GM21786 (cell line): ENCODE measurements around the gene VAMP2.

ENCODE experiments used
- ATAC-seq: cut with Tn5 transposase; IDR thresholded peaks from one replicate; pipeline ENCODE4 v1.9.1; 2021; ENCODE audit not compliant: unreplicated experiment

The VAMP2 gene

DNA sequence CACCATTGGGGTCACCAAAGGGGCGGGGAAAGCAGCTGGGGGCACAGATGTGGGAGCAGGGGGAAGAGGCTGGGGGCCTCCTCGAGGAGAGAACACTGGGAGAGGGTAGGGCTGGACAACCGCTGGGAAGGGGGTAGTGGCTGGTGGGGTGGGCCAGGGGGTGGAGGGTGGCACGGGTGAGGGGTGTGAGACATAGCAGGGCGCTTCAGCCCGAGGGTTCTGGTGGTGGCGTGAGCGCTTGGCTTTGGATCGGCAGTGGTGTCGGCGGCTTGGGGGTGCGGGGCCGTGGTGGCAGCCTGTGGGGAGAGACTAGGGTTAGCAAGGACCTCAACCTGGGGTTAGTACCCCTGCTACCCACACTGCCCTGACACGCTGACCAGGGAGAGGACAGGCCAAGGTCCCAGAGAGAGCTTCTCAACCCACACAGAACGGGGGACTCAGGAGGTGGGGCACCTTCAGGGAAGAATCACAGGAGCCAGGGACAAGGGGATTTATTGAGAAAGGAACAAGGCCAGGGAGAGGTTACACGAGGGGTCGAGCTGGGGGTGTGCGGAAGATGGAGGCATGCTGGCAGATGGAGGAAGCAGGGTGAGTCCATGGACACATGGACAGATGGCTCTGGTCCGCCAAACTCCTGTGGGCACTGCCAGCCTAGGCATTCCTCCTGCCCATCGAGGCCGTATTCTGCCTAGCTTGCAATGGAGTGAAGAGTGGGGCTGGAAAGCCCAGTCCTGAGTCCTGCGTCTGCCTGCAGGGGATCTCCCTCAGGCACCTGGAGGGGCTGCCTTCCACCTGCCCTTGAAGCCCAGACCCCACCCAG, 19.0 kb downstream of the VAMP2 start:
- no peak for ATAC-seq

DNA sequence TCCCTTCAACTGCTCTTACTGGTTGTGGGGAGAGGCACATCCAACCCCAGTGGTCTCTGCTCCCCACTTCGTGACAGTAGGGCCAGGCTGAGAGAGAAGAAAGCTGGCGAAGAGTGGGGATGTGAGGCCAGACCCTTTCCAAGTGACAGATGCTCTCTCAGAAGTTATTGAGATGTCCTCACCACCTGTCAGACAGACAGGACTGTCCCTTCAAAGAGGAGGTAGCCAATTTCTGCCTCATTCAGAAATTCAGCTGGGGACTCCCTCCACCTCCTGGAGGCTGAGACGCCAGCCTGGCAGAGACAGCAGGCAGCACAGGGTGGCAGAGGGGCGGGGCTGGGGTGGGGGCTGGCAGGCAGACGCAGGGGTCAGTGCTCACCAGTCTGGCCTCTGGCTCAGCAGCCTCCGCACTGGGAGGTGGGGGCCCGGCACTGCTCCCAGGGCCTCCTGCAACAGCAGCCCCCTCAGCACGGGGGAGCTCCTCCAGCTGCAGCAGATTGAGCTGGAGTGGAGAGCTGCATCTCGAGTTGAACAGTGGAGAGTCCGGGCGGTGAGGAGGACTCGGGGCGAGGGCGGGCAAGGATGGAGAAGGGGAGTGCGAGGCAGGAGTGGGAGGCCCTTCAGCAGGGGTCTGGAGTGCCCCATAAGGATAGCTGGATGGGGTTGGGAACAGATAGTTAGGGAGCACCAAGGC, 19.7 kb downstream of the VAMP2 start:
- ATAC-seq, result no peak

DNA sequence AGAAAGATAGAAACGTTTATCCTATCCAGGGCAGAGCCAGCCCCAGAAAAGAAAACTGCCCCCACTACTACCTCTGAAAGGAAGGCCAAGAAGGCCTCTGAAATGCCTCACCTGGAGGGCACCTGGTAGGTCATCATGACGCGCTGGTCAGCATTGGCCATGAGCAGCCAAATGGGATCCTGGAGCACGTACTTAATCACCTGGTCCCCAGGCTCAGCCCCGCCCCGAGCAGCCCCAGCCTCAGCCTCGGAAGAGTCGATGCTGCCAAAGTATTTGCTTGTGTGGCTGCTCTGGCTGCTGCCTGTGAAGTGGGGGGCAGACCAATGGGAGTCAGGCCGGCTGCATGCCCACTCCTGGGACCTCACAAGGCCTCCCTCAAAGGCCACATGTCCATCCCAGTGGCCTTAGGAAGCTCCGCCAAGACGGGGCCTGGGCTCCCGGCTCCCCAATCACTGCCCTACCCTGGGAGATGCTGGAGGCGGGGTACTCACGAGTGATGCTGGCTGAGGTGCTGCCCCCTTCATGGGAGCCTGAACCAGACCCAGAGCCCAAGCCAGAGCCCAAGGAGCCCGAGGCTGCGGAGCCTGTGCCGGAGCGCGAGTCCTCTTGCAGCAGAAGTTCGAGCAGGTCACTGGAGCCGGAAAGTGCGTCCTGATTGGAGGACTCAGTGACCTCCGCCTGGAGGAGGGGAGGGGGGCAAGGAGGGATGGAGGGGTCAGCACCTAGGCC, 20.4 kb downstream of the VAMP2 start:
- no peak for ATAC-seq

DNA sequence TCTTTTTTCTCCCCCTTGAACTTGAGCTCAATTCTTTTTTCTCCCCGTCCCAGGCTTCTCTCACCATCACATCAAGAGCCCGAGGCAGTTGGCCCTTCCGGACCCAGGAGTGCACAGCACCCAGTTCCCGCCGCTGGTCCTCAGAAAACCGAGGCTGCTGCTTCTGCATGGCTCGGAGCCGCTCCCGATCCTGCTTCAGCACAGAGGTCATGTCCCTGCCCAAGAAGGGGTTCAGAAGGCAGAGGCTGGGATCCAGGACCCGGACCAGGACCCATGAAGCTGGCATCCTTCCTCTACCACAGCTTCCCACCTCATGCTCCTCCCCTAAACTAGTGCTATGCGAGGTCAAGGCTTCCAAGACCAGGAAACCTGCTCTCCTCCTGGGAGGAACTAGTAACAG, 21.0 kb downstream of the VAMP2 start:
- no peak for ATAC-seq

DNA sequence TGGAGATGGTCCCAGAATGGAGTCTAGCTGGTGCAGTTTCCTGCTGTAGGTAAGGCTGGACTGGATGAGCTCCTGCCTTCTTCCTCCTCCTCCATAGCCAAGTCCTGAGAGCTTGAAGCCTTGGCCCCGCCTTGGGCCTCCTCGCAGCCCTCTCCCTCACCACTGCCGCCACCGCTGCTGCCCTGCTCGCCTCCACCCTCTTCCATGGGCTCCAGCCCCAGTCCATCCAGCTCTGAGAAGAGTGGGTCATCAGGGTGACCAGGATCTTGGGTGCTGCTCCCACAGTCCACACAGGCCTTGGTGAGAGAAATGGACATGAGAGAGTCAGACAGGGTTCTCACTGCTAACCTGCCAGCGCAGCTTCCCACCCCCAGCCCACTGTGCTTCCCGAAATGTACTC, 21.7 kb downstream of the VAMP2 start:
- no peak for ATAC-seq

DNA sequence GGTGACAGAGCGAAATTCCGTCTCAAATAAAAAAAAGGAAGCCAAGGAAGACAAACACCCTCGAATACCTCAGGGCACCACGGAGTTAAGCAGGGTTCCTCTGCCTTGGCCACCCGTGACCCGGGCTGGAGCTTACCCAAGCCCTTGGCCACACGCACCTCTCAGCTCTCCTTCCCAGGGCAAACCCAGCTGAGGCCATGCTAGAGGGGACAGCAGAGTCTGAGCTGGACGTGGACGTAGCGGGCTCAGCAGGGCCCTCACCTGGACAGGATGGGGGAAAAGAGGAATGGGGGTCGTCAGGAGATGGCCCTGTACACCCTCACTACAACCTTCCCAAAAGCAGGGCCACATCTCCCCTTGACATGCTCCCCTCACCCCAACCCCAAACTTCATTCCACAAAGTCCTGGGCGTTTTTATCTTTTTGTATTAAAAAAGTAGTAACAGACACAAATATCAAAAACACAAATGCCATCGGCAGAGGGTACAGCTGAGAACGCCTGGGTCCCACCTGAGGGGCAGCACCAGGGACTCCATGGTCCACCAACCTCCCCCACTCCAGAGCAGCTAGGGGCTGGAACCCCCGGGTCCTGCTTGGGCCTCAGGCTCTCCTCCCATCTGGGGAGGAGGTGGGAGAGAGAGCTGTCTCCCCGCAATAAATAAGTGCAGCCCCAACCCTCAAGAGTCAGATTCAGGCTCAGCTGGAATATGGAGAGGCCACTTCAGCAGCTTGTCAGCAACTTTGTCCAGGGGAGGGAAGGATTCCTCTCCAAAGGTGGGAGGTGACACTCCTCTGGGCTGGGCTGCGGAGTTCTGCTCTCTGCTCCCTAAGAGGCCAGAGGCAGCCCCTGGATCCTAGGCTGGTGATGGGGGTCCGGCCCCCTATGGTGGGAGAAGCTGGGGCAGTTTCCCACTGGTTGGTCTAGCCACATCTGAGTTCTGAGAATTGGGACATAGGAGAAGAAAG, 22.4 kb downstream of the VAMP2 start:
- ATAC-seq, result no peak

DNA sequence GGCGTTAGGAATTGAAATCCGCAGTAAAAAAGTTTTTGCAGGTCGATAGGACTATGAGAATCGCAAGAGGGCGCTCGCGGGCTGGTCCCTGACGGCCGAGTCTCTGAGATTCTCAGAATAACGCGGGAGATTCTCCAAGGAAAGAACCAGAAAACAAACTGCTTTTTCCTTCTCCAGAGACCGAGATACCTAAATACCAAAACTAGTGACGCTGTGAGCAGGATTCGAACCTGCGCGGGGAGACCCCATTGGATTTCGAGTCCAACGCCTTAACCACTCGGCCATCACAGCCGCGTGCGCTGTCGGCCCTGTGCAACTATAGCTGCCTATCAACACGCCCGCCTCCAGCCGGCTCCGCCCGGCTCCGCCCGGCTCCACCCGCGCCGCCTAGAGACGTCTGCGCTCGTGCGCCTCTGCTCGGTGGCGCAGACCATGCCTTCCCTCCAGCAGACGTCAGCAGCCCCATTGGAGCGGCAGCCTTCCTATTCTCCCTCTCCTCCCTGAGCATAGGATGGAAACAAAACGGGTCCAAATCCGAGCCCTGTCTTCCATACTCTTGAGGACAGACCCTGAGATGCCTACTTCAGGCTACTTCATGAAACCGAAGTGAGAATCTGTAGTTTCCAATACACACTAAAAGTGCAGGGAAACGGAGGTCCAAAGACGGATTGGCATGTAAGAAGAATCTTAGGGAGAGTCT, 23.9 kb downstream of the VAMP2 start:
- ATAC-seq, result peak; percentile 86

DNA sequence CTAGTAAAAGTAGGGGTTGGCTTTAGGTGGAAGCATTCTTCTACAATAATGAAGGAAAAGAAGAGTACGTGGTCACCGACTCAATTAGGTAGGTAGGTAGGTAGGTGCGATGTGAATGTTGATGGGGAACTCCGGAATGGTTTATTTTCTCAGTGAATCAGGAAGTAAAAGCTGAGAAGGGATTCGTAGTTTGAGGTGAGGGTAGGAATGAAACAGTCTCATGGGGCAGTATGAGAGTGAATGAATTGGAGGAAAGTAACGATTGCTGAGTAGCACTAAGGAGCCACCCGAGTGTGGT, 24.4 kb downstream of the VAMP2 start:
- no peak for ATAC-seq

DNA sequence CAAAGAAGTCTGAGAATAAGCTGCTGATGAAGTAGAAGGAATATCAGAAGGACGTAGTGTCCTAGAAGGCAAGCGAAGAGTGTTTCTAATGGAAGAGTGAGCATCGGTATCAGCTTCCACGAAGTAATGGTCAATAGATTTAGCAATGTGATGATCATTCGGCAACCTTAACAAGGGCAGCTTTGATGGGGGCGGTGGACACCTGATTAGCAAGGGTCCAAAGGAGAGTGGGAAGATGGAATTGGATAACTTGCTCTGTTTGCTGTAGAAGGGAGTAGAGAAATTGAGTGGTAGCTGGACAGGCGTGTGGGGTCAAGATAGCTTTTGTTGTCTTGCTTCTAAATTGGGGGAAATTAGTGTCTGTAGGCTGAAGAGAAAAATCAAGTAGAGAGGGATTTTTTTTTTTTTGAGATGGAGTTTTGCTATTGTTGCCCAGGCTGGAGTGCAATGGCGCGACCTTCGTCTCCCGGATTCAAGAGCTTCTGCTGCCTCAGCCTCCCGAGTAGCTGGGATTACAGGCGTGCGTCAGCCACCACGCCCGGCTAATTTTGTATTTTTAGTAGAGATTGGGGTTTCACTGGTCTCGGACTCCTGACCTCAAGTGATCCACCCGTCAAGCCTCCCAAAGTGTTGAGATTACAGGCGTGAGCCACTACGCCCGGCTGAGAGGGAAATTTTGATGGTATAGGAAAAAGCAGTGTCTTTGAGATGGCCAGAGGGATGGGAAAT, 24.9 kb downstream of the VAMP2 start:
- ATAC-seq, result no peak

DNA sequence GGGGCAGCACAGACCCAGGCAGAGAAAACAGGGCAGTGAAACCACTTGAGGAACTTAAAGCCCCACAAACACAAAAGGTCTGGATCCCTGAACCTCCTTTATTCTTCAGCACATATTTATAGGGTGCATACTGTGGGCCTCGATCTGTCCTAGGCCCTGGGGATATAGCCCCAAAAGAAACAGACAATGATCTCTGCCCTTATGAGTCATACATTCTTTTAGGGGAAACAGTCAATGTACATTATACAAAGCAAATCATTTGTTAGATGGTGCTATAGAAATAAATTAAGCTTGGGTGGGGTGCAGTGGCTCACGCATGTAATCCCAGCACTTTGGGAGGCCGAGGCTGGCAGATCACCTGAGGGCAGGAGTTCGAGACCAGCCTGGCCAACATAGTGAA, 28.8 kb downstream of the VAMP2 start:
- ATAC-seq, result no peak

DNA sequence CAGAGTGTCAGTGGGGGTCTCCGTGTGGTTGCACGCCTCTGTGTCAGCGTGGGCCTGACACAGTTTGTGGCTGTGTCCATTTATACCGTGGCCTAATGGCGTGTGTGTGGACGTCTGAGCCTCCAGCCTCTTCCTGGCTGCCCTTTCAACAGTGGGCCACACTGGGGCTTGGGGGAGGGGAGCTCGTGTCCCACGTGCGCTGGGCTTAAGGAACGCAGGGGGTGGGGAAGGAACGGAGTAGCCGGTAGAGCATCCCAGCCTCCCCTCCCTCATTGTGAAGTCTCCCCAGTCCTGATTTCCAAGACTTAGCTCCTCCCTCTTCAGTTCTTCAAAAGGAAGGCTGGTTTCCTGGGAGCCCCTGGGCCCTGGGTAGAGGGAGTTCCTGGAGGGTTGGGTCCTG, 29.3 kb downstream of the VAMP2 start:
- no peak for ATAC-seq

DNA sequence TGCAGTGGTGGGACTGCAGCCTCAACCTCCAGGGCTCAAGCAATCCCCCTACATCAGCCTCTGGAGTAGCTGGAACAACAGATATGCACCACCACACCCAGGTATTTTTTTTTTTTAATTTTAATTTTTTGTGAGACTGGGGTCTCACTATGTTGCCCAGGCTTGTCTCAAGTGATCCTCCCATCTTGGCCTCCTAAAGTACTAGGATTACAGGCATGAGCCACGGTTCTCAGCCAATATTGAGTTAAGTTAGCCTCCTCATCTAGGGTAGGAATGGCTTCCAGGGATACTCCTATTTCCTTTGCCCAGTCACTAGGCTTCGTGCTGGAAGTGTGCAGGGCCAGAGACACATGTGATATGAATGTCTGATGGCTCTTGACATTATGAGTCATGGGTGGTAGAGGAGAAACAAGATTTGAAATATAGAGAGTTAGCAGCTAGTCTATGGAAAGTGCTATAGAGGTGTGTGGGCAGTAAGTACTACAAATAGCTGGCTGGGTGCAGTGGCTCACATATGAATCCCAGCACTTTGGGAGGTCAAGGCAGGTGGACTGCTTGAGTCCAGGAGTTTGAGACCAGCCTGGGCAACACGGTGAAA, 30.8 kb downstream of the VAMP2 start:
- no peak for ATAC-seq

DNA sequence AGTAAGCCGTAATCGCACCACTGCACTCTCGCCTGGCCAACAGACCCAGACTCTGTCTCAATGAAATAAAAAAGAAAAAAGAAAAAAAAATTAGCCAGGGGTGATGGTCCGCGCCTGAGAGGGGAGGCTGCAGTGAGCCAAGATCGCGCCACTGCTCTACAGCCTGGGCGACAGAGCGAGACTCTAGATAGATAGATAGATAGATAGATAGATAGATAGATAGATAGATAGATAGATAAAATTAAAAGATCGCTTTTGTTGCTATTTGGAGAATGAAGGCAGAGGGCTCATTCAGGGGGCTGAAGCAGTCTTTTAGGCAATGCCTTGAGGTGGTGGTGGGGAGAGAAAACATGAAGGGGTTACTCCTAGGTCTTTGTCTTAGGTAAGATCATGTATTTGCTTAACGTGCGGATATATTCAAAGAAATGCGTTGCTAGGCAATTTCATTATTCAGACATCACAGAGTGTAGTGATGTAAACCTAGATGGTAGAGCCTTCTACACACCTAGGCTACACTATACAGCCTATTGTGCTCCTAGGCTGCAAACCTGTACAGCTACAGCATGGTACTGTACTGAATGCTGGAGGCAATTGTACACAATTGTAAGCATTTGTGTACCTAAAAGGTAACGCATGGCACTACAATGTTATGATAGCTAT, 34.5 kb downstream of the VAMP2 start:
- ATAC-seq, result no peak

DNA sequence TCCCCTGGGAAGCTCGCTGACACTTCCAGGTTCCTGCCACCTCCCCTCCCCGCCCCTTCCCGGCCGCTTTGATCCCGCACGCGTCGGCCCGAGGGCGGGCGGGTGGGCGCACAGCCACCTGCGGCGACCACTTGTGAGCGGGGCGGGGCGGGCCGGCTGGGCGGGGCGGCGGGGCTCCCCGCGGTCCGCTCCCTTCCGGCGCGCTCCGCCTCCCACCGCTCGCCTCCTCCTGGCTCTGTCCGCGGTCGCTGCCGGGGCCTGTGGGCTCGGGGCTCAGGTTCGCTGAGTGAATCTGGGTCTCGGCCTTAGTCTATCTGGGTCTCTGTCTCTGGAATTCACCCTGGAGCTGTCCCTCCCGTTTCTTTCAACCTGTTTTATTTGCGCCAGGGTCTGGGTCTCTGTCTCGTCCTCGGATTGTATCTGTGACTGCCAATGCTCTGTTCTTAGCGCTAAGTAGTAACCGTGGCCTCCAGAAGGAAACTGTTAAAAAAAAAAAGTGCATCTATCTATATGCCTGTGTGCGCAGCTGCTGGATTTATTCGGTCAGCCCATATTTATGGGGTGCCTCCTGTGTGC, 36.2 kb downstream of the VAMP2 start:
- ATAC-seq, result no peak

DNA sequence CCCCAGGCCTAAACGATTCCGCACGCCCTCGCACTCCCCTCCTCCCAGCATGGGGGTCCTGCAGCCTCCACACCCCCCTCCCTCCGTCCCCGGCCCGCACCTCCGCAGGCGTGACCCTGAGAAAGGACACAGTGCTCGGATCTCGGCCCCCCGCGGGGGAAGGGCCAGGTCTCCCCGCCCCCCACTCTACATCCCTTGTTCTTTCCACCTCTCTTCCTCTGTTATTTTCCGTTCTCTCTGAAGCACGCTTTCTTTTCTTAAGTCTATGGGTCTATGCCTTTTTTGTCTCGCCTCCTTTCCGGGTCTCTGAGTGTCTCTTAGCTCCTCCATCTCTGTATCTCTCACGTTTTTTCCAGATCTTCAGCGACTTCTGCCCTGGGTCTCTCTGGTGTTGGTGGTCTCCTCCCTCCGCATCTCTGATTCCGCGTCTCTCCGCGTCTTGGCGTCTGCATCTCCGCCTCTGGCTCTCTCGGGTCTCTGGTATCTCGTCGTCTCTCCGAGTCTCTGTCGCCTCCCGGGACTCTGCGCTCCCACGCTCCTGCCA, 36.7 kb downstream of the VAMP2 start:
- ATAC-seq, result no peak

DNA sequence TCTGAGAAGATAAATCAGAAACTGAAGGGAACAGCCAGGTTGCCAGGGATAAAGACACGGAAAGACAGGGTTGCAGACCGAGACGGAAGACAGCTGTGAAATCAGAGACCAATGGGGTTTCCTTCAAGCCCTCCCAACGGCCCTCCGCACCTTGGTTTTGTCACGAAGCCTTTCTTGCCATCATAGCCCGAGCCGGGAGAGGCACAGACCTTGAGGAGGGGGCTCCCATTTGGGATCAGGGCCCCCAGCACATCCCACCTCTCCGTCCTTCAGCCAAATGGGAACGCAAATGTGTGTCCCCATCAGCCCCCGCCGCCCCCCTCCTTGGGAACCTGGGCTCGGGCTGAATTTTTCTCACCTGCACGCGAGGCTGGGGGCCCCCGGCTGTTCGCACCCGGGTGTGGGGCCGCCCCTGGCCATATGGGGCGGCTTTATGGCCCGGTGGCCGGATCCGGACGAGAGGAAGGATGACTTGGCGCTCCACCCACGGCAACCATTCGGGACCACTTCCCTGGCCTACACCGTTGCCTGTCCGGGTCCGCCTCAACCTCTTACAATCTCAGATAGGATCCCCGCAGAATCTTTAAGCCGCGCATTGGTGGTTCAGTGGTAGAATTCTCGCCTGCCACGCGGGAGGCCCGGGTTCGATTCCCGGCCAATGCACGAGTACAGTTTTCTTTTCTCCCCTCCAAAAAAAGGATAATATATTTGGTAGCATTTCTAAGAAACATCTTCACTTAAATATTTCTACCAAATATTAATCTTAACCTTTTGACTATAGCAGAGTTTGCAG, 37.4 kb downstream of the VAMP2 start:
- no peak for ATAC-seq

DNA sequence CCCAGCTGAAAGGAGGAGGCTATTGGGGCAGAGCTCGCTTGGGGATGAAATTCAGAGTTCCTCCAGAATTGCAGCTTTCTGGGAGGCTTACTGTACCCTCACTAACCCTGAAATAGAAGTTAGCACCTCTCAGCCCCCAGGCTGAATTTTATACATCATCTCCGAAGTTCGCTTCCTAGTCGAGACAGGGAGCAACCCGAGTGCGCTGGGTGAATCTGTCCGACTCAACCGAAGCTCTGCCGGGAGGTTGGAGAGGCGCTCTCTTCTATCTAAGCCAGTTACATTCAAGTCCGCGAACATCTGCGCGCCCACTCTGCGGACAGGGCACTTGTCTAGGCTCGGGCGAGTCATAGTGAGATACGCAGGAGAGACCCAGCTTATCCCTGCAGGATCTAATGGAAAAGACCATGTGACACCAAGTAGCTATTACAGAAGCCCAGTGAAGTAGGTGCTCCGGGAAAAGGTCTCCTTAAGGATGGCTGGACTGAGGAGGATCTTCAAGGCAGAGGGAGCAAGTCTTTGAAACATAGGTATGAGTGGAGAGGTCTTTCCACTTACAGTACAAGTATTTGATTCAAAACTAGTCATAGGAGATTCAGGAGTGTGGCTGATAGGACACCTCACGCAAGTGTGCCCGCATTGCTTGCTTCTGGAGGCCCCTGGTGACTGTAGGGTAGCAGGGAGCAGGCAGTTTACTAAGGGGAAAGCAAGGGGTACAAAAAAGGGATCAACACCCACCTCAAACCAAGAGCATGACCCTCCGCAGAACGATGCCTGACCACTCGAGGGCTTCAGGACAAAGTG, 38.2 kb downstream of the VAMP2 start:
- no peak for ATAC-seq
